NCI-H2196 (cell line): ENCODE results near the gene SNX25.
A peak's percentile ranks its signal among the peaks of the same experiment; 100 is the strongest.
"Not testable (repeated sequence)": the region's sequence is repeated elsewhere in the genome, so short reads cannot be mapped to it uniquely, and the experiment has no call there.

Experiments used
- DNase-seq: peaks from one replicate; lab custom pipeline; 2025; ENCODE audit not compliant: unreplicated experiment; lab: John Stamatoyannopoulos, UW

The SNX25 gene

GRCh38 chr4:185209031-185209851 is at the start of gene SNX25:
Gene SNX25 (plus strand): TSS chr4:185209598. CDS start chr4:185209827, 229 bp downstream.
- peak; percentile 53 for DNase-seq

GRCh38 chr4:185165605-185166063 is 43.8 kb upstream of the SNX25 start:
- no peak for DNase-seq

GRCh38 chr4:185167234-185167633 is 42.2 kb upstream of the SNX25 start:
- DNase-seq = no peak

DNA sequence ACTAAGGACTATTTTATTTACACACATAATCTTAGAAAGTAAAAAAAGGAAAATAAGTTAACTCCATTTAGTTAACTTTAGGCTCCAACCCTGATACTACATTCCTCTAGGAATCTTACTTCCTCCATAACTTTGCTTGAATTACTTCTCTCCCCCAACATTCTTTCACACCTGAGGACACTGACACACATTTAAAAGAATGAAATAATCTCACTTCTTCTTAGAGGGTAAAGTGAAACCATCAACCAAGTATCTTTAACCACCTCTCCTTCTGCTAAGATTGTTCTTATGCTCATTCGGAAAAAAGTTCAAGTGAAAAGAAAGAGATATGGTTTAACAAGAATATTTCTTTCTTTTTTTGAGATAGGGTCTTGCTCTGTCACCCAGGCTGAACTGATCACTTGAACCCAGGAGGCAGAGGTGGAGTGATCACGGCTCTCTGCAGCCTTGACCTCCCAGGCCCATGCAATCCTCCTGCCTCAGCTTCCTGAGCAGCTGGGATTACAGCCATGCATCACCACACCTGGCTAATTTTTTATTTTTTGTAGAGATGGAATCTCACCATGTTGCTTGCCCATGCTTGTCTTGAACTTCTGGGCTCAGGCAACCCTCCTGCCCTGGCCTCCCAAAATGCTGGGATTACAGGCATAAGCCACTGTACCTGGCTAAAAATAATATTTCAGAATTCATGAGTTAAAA is 37.9 kb upstream of the SNX25 start:
- DNase-seq = no peak

- DNase-seq = no peak
Observed at GRCh38 chr4:185179488-185179887, 29.9 kb upstream of the SNX25 start.

- no peak for DNase-seq
Observed at GRCh38 chr4:185182239-185182638, 27.2 kb upstream of the SNX25 start.

DNA sequence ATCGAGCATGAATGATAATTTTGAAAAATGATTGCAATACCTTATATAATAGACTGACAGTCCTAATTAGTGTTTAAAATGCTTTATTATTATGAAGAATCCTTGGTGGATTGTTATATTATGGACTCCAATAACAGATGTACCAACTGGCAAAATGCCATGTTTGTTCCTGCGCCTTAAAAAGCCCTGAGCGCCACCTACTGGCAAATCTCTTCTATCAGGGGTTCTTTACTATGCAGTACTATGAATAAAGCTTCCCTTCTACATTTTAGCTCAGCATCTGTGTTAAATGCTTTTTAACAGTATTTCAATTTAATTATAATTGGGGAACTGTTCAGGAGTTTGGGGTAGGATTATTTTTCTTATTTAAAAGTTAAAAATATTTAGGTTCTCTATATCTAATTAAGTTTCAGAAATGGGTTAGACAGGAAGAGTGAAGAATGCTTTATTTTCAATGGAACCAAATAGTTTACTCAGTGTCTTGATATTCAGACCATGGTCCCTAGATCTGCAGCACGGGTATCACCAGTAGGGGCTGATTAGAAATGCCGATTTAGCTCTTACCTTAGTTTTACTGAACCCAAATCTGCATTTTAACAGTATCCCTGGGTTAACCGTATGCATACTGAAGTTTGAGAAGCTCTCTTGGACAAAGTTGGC is 25.6 kb upstream of the SNX25 start:
- DNase-seq = peak; percentile 76

GRCh38 chr4:185186769-185187168 is 22.6 kb upstream of the SNX25 start:
- no peak for DNase-seq

GRCh38 chr4:185189606-185190305 is 19.6 kb upstream of the SNX25 start:
- DNase-seq = no peak

GRCh38 chr4:185190306-185190856 is 19.0 kb upstream of the SNX25 start:
- no peak for DNase-seq

DNA sequence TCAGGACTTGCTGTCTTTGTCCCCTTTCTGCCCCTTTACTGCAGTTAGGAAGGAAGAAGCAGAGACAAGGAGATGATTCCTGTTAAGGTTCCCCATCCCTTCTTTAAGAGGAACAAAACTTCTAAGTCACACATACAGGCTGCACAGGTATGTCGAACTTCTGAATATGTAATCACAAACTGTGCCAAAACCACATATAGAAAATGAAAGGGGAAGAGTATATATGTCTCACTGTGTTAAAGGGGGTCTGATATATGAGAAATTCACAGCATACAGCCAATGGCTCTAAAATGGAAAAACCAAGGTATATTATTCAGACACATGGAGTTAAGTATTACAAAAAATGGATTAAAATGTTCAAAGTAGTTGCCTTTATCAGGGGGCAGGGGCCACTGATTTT is 17.3 kb upstream of the SNX25 start:
- no peak for DNase-seq

- no peak for DNase-seq
Observed at GRCh38 chr4:185194924-185195888, 14.2 kb upstream of the SNX25 start.

GRCh38 chr4:185196437-185196836 is 13.0 kb upstream of the SNX25 start:
- no peak for DNase-seq

DNA sequence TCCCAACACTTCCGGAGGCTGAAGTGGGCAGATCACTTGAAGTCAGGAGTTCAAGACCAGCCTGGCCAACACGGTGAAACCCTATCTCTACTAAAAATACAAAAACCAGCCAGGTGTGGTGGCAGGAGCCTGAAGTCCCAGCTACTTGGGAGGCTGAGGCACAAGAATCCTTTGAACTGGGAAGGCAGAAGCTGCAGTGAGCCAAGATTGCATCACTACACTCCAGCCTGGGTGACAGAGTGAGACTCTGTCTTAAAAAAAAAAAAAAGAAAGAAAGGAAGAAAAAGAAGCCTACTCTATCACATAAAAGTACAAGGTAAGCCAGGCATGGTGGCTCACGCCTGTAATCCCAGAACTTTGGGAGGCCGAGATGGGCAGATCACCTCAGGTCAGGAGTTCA is 11.2 kb upstream of the SNX25 start:
- DNase-seq = not testable (repeated sequence)

GRCh38 chr4:185201977-185202962 is 7.1 kb upstream of the SNX25 start:
- DNase-seq = no peak

DNA sequence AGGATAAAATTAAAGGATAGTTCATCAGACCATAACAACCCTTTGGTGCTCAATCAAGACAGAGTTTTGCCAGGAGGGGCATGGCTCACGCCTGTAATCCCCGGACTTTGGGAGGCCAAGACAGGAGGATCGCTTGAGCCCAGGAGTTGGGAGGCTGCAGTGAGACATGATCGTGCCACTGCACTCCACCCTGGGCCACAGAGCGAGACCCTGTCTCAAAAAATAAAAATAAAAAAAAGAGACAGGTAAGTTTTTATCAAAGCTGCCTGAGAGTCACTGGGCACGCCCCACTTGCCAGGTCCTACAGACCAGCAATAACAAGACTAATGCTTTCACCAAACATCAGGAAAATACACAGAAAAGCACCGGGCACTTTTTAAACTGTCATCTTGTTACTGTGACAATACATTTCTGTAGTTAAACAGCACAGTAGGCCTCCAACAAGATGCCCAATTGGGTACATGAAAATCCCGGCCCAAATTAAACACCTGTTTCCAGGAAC is 6.4 kb upstream of the SNX25 start:
- peak; percentile 28 for DNase-seq

- DNase-seq = peak; percentile 61
Observed at GRCh38 chr4:185203486-185204237, 5.7 kb upstream of the SNX25 start, which contains the start of gene CFAP97. Gene CFAP97 (minus strand): TSS chr4:185204000. CDS start chr4:185191196, 12,804 bp downstream.
